Liver (tissue), 3 donors: ENCODE data around the gene RAB31.

Source experiments
- EGR1 ChIP-seq, 2 donors: IDR thresholded peaks; 2 replicates each; pipeline ENCODE4 v1.6.1; 2016 to 2018; ENCODE audit warnings: antibody characterized with exemption in 2 of 2, low read depth in 2 of 2
- GABPA ChIP-seq, 2 donors: IDR thresholded peaks in 1 of 2; conservative IDR thresholded peaks in 1 of 2; 2 replicates each; pipeline ENCODE4 v1.6.1; 2016; ENCODE audit warnings: antibody characterized with exemption in 2 of 2, mild to moderate bottlenecking in 1 of 2, moderate library complexity in 1 of 2
- HNF4G ChIP-seq: IDR thresholded peaks from 2 replicates; pipeline ENCODE4 v1.6.1; 2016; ENCODE audit warnings: antibody characterized with exemption
- JUND ChIP-seq, 2 donors: IDR thresholded peaks; 2 replicates each; pipeline ENCODE4 v1.6.1; 2016; ENCODE audit warnings: antibody characterized with exemption in 2 of 2
- RAD21 ChIP-seq, 2 donors: IDR thresholded peaks; 2 replicates each; pipeline ENCODE4 v1.6.1; 2016; ENCODE audit warnings: antibody characterized with exemption in 2 of 2, mild to moderate bottlenecking in 2 of 2
- RXRA ChIP-seq, 2 donors: IDR thresholded peaks; 2 replicates each; pipeline ENCODE4 v1.6.1; 2017 to 2018; ENCODE audit warnings: antibody characterized with exemption in 2 of 2, mild to moderate bottlenecking in 1 of 2
- SP1 ChIP-seq: IDR thresholded peaks from 2 replicates; pipeline ENCODE4 v1.6.1; 2018; ENCODE audit warnings: antibody characterized with exemption, mild to moderate bottlenecking
- TAF1 ChIP-seq: conservative IDR thresholded peaks from 2 replicates; pipeline ENCODE4 v1.6.1; 2016; ENCODE audit warnings: antibody characterized with exemption, mild to moderate bottlenecking
- YY1 ChIP-seq: IDR thresholded peaks from 2 replicates; pipeline ENCODE4 v1.6.1; 2016; ENCODE audit warnings: antibody characterized with exemption, mild to moderate bottlenecking
- TF ChIP-seq, protein P1 (sequence below): fragments of 150-350 bp; IDR thresholded peaks from 2 replicates; pipeline ENCODE4 v1.5.1; 2017; ENCODE audit warnings: improper control_type of control experiment, low read depth, low read length; ENCODE audit not compliant: missing input control
- TF ChIP-seq, protein P2 (sequence below): IDR thresholded peaks from 2 replicates; pipeline ENCODE4 v1.6.1; 2016; ENCODE audit warnings: antibody characterized with exemption
- TF ChIP-seq, protein P3 (sequence below): IDR thresholded peaks from 2 replicates; pipeline ENCODE4 v1.6.1; 2016; ENCODE audit warnings: antibody characterized with exemption
- TF ChIP-seq, protein P4 (sequence below): IDR thresholded peaks from 2 replicates; pipeline ENCODE4 v1.6.1; 2016; ENCODE audit warnings: antibody characterized with exemption
- TF ChIP-seq, protein P5 (sequence below): IDR thresholded peaks from 2 replicates; pipeline ENCODE4 v1.6.1; 2016; ENCODE audit warnings: antibody characterized with exemption, mild to moderate bottlenecking
- donor health status: healthy.
- donor health status: healthy.

DNA sequence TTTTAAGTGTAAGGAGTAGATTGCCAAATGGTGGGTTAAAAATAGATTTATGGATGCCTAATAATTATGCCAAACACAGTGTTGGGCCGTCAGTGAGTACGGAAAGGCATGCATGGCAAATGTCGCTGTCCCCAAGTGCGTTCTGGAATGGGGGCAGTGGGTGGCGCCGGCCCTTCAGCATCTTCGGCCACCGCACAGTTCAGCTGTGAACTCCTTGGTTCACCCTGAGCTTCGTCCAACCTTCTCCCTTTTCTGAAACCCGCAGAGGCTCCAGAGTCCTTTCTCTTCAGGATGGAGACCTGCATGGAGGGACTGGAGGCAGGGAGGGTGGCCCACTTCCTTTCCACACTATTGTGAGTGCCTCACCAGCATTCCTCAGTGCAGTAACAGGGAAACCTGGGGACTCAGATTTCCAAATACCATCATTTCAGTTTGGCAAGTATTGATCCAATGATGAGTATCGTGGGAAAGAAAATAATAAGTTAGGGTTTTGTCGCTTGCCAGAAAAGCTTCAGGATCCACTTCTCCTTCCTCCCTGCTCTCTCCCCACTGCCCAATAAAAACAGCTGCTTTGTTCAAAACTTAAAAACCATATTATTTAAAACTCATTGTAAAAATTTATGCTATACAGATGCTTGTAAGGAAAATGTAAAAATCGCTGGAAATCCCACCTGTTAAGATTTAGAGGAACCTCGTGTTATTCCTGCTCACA, 103.0 kb downstream of the RAB31 start:
- TF ChIP-seq, protein P1, sequence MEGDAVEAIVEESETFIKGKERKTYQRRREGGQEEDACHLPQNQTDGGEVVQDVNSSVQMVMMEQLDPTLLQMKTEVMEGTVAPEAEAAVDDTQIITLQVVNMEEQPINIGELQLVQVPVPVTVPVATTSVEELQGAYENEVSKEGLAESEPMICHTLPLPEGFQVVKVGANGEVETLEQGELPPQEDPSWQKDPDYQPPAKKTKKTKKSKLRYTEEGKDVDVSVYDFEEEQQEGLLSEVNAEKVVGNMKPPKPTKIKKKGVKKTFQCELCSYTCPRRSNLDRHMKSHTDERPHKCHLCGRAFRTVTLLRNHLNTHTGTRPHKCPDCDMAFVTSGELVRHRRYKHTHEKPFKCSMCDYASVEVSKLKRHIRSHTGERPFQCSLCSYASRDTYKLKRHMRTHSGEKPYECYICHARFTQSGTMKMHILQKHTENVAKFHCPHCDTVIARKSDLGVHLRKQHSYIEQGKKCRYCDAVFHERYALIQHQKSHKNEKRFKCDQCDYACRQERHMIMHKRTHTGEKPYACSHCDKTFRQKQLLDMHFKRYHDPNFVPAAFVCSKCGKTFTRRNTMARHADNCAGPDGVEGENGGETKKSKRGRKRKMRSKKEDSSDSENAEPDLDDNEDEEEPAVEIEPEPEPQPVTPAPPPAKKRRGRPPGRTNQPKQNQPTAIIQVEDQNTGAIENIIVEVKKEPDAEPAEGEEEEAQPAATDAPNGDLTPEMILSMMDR: no peak
- TF ChIP-seq YY1 (no peak), TAF1 (no peak), RAD21 (IDR thresholded peaks at IDR 0.05) (no peak), HNF4G (no peak), JUND (IDR thresholded peaks at IDR 0.05) (no peak), EGR1 (IDR thresholded peaks at IDR 0.05; ENCODE audit: low read depth in 2 of 2) (no peak), SP1 (no peak), GABPA (IDR thresholded peaks at IDR 0.05 in 1 of 2, conservative IDR thresholded peaks at IDR 0.05 in 1 of 2) (no peak), RXRA (IDR thresholded peaks at IDR 0.05) (no peak)
- TF ChIP-seq, protein P2, sequence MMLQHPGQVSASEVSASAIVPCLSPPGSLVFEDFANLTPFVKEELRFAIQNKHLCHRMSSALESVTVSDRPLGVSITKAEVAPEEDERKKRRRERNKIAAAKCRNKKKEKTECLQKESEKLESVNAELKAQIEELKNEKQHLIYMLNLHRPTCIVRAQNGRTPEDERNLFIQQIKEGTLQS: no peak
- TF ChIP-seq, protein P3, sequence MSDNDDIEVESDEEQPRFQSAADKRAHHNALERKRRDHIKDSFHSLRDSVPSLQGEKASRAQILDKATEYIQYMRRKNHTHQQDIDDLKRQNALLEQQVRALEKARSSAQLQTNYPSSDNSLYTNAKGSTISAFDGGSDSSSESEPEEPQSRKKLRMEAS: no peak
- TF ChIP-seq, protein P4, sequence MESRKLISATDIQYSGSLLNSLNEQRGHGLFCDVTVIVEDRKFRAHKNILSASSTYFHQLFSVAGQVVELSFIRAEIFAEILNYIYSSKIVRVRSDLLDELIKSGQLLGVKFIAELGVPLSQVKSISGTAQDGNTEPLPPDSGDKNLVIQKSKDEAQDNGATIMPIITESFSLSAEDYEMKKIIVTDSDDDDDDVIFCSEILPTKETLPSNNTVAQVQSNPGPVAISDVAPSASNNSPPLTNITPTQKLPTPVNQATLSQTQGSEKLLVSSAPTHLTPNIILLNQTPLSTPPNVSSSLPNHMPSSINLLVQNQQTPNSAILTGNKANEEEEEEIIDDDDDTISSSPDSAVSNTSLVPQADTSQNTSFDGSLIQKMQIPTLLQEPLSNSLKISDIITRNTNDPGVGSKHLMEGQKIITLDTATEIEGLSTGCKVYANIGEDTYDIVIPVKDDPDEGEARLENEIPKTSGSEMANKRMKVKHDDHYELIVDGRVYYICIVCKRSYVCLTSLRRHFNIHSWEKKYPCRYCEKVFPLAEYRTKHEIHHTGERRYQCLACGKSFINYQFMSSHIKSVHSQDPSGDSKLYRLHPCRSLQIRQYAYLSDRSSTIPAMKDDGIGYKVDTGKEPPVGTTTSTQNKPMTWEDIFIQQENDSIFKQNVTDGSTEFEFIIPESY: no peak
- TF ChIP-seq, protein P5, sequence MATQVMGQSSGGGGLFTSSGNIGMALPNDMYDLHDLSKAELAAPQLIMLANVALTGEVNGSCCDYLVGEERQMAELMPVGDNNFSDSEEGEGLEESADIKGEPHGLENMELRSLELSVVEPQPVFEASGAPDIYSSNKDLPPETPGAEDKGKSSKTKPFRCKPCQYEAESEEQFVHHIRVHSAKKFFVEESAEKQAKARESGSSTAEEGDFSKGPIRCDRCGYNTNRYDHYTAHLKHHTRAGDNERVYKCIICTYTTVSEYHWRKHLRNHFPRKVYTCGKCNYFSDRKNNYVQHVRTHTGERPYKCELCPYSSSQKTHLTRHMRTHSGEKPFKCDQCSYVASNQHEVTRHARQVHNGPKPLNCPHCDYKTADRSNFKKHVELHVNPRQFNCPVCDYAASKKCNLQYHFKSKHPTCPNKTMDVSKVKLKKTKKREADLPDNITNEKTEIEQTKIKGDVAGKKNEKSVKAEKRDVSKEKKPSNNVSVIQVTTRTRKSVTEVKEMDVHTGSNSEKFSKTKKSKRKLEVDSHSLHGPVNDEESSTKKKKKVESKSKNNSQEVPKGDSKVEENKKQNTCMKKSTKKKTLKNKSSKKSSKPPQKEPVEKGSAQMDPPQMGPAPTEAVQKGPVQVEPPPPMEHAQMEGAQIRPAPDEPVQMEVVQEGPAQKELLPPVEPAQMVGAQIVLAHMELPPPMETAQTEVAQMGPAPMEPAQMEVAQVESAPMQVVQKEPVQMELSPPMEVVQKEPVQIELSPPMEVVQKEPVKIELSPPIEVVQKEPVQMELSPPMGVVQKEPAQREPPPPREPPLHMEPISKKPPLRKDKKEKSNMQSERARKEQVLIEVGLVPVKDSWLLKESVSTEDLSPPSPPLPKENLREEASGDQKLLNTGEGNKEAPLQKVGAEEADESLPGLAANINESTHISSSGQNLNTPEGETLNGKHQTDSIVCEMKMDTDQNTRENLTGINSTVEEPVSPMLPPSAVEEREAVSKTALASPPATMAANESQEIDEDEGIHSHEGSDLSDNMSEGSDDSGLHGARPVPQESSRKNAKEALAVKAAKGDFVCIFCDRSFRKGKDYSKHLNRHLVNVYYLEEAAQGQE: no peak
